ENCODE measurements around the gene RRP1B.

The RRP1B gene

GRCh38 chr21:43687566-43688399 is 28.4 kb downstream of the RRP1B start:
- H3K79me2 ChIP-seq (ENCODE audit: control insufficient read depth, insufficient read depth, low read length), result no peaks in the 10 kb centered on the region
- H3K36me3 ChIP-seq (ENCODE audit: control insufficient read depth, insufficient read depth, low read length), result peaks cover 20% of the 10 kb centered on the region
- no peak overlapping the region for H2BK15ac ChIP-seq (replicated peaks; ENCODE audit: low read depth)
- H3K27me3 ChIP-seq (ENCODE audit: insufficient read depth, low read length, poor library complexity), result no peaks in the 10 kb centered on the region
- no peak overlapping the region for H3K4me2 ChIP-seq (ENCODE audit: low read length)
- DNase-seq, result no peak
- no peak overlapping the region for H3K4me3 ChIP-seq (ENCODE audit: low read length)
- H3K27ac ChIP-seq (ENCODE audit: low read depth, low read length), result no peak overlapping the region
- H2BK5ac ChIP-seq (ENCODE audit: low read length), result no peak overlapping the region
- H4K5ac ChIP-seq (ENCODE audit: low read length), result no peak overlapping the region
- no peak overlapping the region for H2BK120ac ChIP-seq (ENCODE audit: low read depth, low read length)
- H3K23ac ChIP-seq (ENCODE audit: low read length), result no peak overlapping the region
- H3K4ac ChIP-seq (ENCODE audit: low read depth, low read length), result no peak overlapping the region
- H3K4me1 ChIP-seq (ENCODE audit: control insufficient read depth, low read depth, low read length), result no peaks in the 10 kb centered on the region
- no peak overlapping the region for H2AK5ac ChIP-seq (ENCODE audit: low read length)
- WGBS (ENCODE audit: extremely low coverage, insufficient coverage, low lambda C conversion rate), result no CpG with 5 or more reads among the region's 27 CpGs
- H4K8ac ChIP-seq (ENCODE audit: low read depth, low read length), result no peak overlapping the region
- no peaks in the 10 kb centered on the region for H3K79me1 ChIP-seq (ENCODE audit: low read length)
- no peak overlapping the region for H3K9ac ChIP-seq (ENCODE audit: low read length)
- H3K56ac ChIP-seq (ENCODE audit: low read length), result no peak overlapping the region
- no peak overlapping the region for H3K18ac ChIP-seq (ENCODE audit: low read length)

- H3K36me3 ChIP-seq (ENCODE audit: control insufficient read depth, insufficient read depth, low read length), result peaks cover 22% of the 10 kb centered on the region
- WGBS (ENCODE audit: extremely low coverage, insufficient coverage, low lambda C conversion rate), result no CpG with 5 or more reads among the region's 12 CpGs
- no peak overlapping the region for H2AK5ac ChIP-seq (ENCODE audit: low read length)
- H3K9ac ChIP-seq (ENCODE audit: low read length), result no peak overlapping the region
- H3K79me1 ChIP-seq (ENCODE audit: low read length), result no peaks in the 10 kb centered on the region
- H4K8ac ChIP-seq (ENCODE audit: low read depth, low read length), result no peak overlapping the region
- no peak overlapping the region for H3K18ac ChIP-seq (ENCODE audit: low read length)
- no peak overlapping the region for H3K56ac ChIP-seq (ENCODE audit: low read length)
- DNase-seq, result no peak
- no peaks in the 10 kb centered on the region for H3K27me3 ChIP-seq (ENCODE audit: insufficient read depth, low read length, poor library complexity)
- no peak overlapping the region for H3K4me2 ChIP-seq (ENCODE audit: low read length)
- no peak overlapping the region for H3K4me3 ChIP-seq (ENCODE audit: low read length)
- no peak overlapping the region for H2BK15ac ChIP-seq (replicated peaks; ENCODE audit: low read depth)
- no peaks in the 10 kb centered on the region for H3K4me1 ChIP-seq (ENCODE audit: control insufficient read depth, low read depth, low read length)
- no peak overlapping the region for H3K4ac ChIP-seq (ENCODE audit: low read depth, low read length)
- H2BK5ac ChIP-seq (ENCODE audit: low read length), result no peak overlapping the region
- H3K79me2 ChIP-seq (ENCODE audit: control insufficient read depth, insufficient read depth, low read length), result no peaks in the 10 kb centered on the region
- no peak overlapping the region for H2BK120ac ChIP-seq (ENCODE audit: low read depth, low read length)
- H4K5ac ChIP-seq (ENCODE audit: low read length), result no peak overlapping the region
- no peak overlapping the region for H3K23ac ChIP-seq (ENCODE audit: low read length)
- H3K27ac ChIP-seq (ENCODE audit: low read depth, low read length), result no peak overlapping the region
Measured at GRCh38 chr21:43688906-43689305, 29.5 kb downstream of the RRP1B start.

DNA sequence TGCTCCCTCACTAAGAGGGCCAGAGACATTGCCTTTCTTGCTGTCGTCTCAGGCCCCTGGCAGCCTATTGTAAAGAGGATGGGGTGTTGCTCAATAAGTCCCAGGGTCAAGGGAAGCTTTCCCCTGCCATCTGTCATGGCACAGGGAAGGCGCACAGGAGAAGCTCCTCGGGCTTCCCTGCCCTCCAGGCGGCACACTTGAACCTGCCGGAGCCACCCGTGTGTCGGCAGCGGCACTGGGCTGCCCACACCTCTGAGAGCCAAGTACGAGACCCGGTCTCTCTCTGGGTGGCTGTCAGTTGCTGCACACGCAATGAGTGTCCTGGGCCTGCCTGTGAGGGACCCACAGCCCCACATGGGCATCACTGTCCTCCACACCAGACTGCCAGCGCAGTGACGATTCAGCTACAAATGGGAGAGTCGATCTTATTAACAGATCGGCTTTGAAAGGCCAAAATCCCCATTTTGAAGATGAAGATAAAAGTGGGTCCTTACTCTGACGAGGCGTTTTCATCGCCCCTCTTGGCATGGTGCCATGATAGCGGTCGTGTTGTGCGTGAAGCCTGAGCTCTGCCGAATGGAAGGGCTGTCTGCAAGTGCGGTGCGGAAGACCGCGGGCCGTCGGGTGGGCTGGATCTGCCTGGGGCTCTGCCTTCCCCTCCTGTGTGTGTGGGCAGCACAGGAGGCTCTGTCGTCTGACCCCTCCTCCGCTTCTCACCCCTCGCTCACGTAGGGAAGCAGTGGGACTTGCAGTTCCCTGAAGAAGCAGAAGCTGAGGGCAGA is 30.4 kb downstream of the RRP1B start:
- no peak for DNase-seq
- no peaks in the 10 kb centered on the region for H3K79me2 ChIP-seq (ENCODE audit: control insufficient read depth, insufficient read depth, low read length)
- H2BK120ac ChIP-seq (ENCODE audit: low read depth, low read length), result no peak overlapping the region
- H2BK5ac ChIP-seq (ENCODE audit: low read length), result no peak overlapping the region
- WGBS (ENCODE audit: extremely low coverage, insufficient coverage, low lambda C conversion rate), result no CpG with 5 or more reads among the region's 32 CpGs
- H3K4me2 ChIP-seq (ENCODE audit: low read length), result no peak overlapping the region
- H3K23ac ChIP-seq (ENCODE audit: low read length), result no peak overlapping the region
- no peaks in the 10 kb centered on the region for H3K79me1 ChIP-seq (ENCODE audit: low read length)
- H3K27ac ChIP-seq (ENCODE audit: low read depth, low read length), result no peak overlapping the region
- H3K18ac ChIP-seq (ENCODE audit: low read length), result no peak overlapping the region
- H3K9ac ChIP-seq (ENCODE audit: low read length), result no peak overlapping the region
- no peak overlapping the region for H2BK15ac ChIP-seq (replicated peaks; ENCODE audit: low read depth)
- H3K4ac ChIP-seq (ENCODE audit: low read depth, low read length), result no peak overlapping the region
- H3K56ac ChIP-seq (ENCODE audit: low read length), result no peak overlapping the region
- no peak overlapping the region for H3K4me3 ChIP-seq (ENCODE audit: low read length)
- H3K36me3 ChIP-seq (ENCODE audit: control insufficient read depth, insufficient read depth, low read length), result peaks cover 24% of the 10 kb centered on the region
- H2AK5ac ChIP-seq (ENCODE audit: low read length), result no peak overlapping the region
- no peaks in the 10 kb centered on the region for H3K27me3 ChIP-seq (ENCODE audit: insufficient read depth, low read length, poor library complexity)
- no peak overlapping the region for H4K8ac ChIP-seq (ENCODE audit: low read depth, low read length)
- H4K5ac ChIP-seq (ENCODE audit: low read length), result no peak overlapping the region
- H3K4me1 ChIP-seq (ENCODE audit: control insufficient read depth, low read depth, low read length), result no peaks in the 10 kb centered on the region

- DNase-seq, result no peak
- Histone ChIP-seq H2BK120ac (ENCODE audit: low read depth, low read length) (no peak overlapping the region), H3K79me1 (ENCODE audit: low read length) (no peaks in the 10 kb centered on the region), H3K18ac (ENCODE audit: low read length) (no peak overlapping the region), H3K23ac (ENCODE audit: low read length) (no peak overlapping the region), H3K4ac (ENCODE audit: low read depth, low read length) (no peak overlapping the region), H2BK15ac (replicated peaks; ENCODE audit: low read depth) (no peak overlapping the region), H3K4me3 (ENCODE audit: low read length) (no peak overlapping the region), H3K27me3 (ENCODE audit: insufficient read depth, low read length, poor library complexity) (no peaks in the 10 kb centered on the region), H3K4me1 (ENCODE audit: control insufficient read depth, low read depth, low read length) (no peaks in the 10 kb centered on the region), H3K79me2 (ENCODE audit: control insufficient read depth, insufficient read depth, low read length) (no peaks in the 10 kb centered on the region), H2AK5ac (ENCODE audit: low read length) (no peak overlapping the region), H3K56ac (ENCODE audit: low read length) (no peak overlapping the region), H3K36me3 (ENCODE audit: control insufficient read depth, insufficient read depth, low read length) (peaks cover 23% of the 10 kb centered on the region), H3K9ac (ENCODE audit: low read length) (no peak overlapping the region), H3K4me2 (ENCODE audit: low read length) (no peak overlapping the region), H4K5ac (ENCODE audit: low read length) (no peak overlapping the region), H2BK5ac (ENCODE audit: low read length) (no peak overlapping the region), H4K8ac (ENCODE audit: low read depth, low read length) (no peak overlapping the region), H3K27ac (ENCODE audit: low read depth, low read length) (no peak overlapping the region)
- no CpG with 5 or more reads among the region's 7 CpGs for WGBS (ENCODE audit: extremely low coverage, insufficient coverage, low lambda C conversion rate)
Measured at GRCh38 chr21:43690346-43690745, 31.0 kb downstream of the RRP1B start.

DNA sequence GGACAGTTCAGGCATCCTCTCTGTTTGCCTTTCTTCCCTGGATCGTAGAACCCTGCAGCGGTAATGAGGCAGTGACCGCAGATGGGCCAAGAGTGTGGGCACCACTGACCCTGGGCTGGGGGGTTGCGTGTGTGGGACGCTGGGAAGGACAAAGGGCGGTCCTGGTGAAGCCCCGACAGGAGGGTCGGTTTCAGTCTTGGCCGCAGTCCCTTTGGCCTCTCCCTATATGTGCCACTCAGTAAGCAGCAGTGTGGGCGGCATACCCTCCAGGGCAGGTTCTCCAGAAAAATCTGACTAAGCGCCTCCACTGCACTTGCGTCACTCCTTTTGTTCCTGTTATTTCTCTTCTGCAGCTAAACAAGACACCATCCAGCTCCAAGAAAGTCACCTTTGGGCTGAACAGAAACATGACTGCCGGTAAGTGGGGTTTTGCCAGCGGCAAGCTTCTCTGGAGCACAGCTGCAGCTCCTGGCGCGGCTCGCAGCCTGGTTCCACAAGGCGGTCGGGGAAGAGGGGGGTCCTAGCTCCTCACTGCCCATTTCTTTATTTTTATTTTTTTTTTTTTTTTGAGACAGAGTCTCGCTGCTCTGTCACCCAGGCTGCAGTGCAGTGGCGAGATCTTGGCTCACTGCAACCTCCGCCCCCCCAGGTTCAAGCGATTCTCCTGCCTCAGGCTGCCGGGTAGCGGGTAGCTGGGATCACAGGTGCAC is 31.9 kb downstream of the RRP1B start:
- WGBS (ENCODE audit: extremely low coverage, insufficient coverage, low lambda C conversion rate), result no CpG with 5 or more reads among the region's 25 CpGs
- no peak overlapping the region for H4K5ac ChIP-seq (ENCODE audit: low read length)
- no peak overlapping the region for H3K9ac ChIP-seq (ENCODE audit: low read length)
- H3K18ac ChIP-seq (ENCODE audit: low read length), result no peak overlapping the region
- no peak overlapping the region for H4K8ac ChIP-seq (ENCODE audit: low read depth, low read length)
- H3K27ac ChIP-seq (ENCODE audit: low read depth, low read length), result no peak overlapping the region
- H2AK5ac ChIP-seq (ENCODE audit: low read length), result no peak overlapping the region
- H3K79me2 ChIP-seq (ENCODE audit: control insufficient read depth, insufficient read depth, low read length), result no peaks in the 10 kb centered on the region
- H3K27me3 ChIP-seq (ENCODE audit: insufficient read depth, low read length, poor library complexity), result no peaks in the 10 kb centered on the region
- no peak overlapping the region for H3K4ac ChIP-seq (ENCODE audit: low read depth, low read length)
- H2BK120ac ChIP-seq (ENCODE audit: low read depth, low read length), result no peak overlapping the region
- no peak for DNase-seq
- no peak overlapping the region for H3K56ac ChIP-seq (ENCODE audit: low read length)
- H3K4me2 ChIP-seq (ENCODE audit: low read length), result no peak overlapping the region
- no peak overlapping the region for H3K4me3 ChIP-seq (ENCODE audit: low read length)
- no peak overlapping the region for H2BK15ac ChIP-seq (replicated peaks; ENCODE audit: low read depth)
- H3K79me1 ChIP-seq (ENCODE audit: low read length), result no peaks in the 10 kb centered on the region
- H3K23ac ChIP-seq (ENCODE audit: low read length), result no peak overlapping the region
- no peak overlapping the region for H2BK5ac ChIP-seq (ENCODE audit: low read length)
- H3K4me1 ChIP-seq (ENCODE audit: control insufficient read depth, low read depth, low read length), result no peaks in the 10 kb centered on the region
- peaks cover 22% of the 10 kb centered on the region for H3K36me3 ChIP-seq (ENCODE audit: control insufficient read depth, insufficient read depth, low read length)

Measured in mesendoderm (in vitro differentiated cells).